HepG2 (cell line): ENCODE results near the gene TTLL1. TPM values are rescaled to one million over a fixed set of nuclear protein-coding genes. Genes with fewer than 3 reads are reported as not detected.

ENCODE experiments used
- ADNP ChIP-seq: sonication (generic); formaldehyde crosslinking; IDR thresholded peaks from 2 replicates; pipeline ENCODE4 v1.4.0; 2020; ENCODE audit warnings: missing genetic modification reagents
- ATF2 ChIP-seq: sonication (generic); formaldehyde crosslinking; IDR thresholded peaks from 2 replicates; pipeline ENCODE4 v1.4.0; 2020; ENCODE audit warnings: missing genetic modification reagents
- BHLHE40 ChIP-seq: IDR thresholded peaks from 2 replicates; pipeline ENCODE4 v1.6.1; 2011; ENCODE audit warnings: low read length, improper control_type of control experiment
- DMAP1 ChIP-seq: IDR thresholded peaks from 2 replicates; pipeline ENCODE4 v1.6.1; 2016
- FOSL2 ChIP-seq: sonication (generic); formaldehyde crosslinking; IDR thresholded peaks from 2 replicates; pipeline ENCODE4 v1.4.0; 2020; ENCODE audit warnings: missing genetic modification reagents
- FOXK1 ChIP-seq: sonication (generic); formaldehyde crosslinking; IDR thresholded peaks from 2 replicates; pipeline ENCODE4 v1.4.0; 2020; ENCODE audit warnings: low read depth, missing genetic modification reagents, borderline replicate concordance
- GTF2F1 ChIP-seq: fragments of 150-350 bp; IDR thresholded peaks from 2 replicates; pipeline ENCODE4 v1.6.1; 2014; ENCODE audit warnings: low read length
- HNRNPK ChIP-seq: fragments of 200-400 bp; formaldehyde crosslinking; IDR thresholded peaks from 2 replicates; pipeline ENCODE4 v1.6.1; 2018; ENCODE audit warnings: low read length, low read depth, moderate library complexity, mild to moderate bottlenecking; ENCODE audit not compliant: poor library complexity, severe bottlenecking
- IRF1 ChIP-seq: sonication (generic); formaldehyde crosslinking; IDR thresholded peaks from 2 replicates; pipeline ENCODE4 v1.4.0; 2020; ENCODE audit warnings: low read depth, mild to moderate bottlenecking, missing genetic modification reagents
- KAT2B ChIP-seq: fragments of 150-350 bp; IDR thresholded peaks from 2 replicates; pipeline ENCODE4 v1.6.1; 2014; ENCODE audit warnings: low read depth, low read length, borderline replicate concordance
- MTF2 ChIP-seq: sonication (generic); formaldehyde crosslinking; IDR thresholded peaks from 2 replicates; pipeline ENCODE4 v1.5.0; 2020; ENCODE audit warnings: missing genetic modification reagents, borderline replicate concordance
- RCOR2 ChIP-seq: IDR thresholded peaks from 2 replicates; pipeline ENCODE4 v1.6.1; 2016; ENCODE audit warnings: missing biosample characterization, missing genetic modification reagents
- ZBTB8A ChIP-seq: sonication (generic); formaldehyde crosslinking; IDR thresholded peaks from 2 replicates; pipeline ENCODE4 v1.4.0; 2020; ENCODE audit warnings: mild to moderate bottlenecking, low read depth, missing genetic modification reagents, borderline replicate concordance
- ZEB1 ChIP-seq: IDR thresholded peaks from 2 replicates; pipeline ENCODE4 v1.6.1; 2012; ENCODE audit warnings: mild to moderate bottlenecking, low read depth, inconsistent platforms; ENCODE audit not compliant: insufficient replicate concordance
- ZFP90 ChIP-seq: sonication (generic); formaldehyde crosslinking; IDR thresholded peaks from 2 replicates; pipeline ENCODE4 v1.8.0; 2022; ENCODE audit warnings: missing genetic modification reagents, mild to moderate bottlenecking, inconsistent platforms, borderline replicate concordance
- ZNF280B ChIP-seq: sonication (generic); formaldehyde crosslinking; IDR thresholded peaks from 2 replicates; pipeline ENCODE4 v1.5.0; 2020; ENCODE audit warnings: missing genetic modification reagents, mild to moderate bottlenecking, borderline replicate concordance
- ZNF318 ChIP-seq: sonication (generic); formaldehyde crosslinking; IDR thresholded peaks from 2 replicates; pipeline ENCODE4 v1.4.0; 2020; ENCODE audit warnings: mild to moderate bottlenecking, missing genetic modification reagents
- ZNF558 ChIP-seq: sonication (generic); formaldehyde crosslinking; IDR thresholded peaks from 2 replicates; pipeline ENCODE4 v1.9.0; 2022; ENCODE audit warnings: mild to moderate bottlenecking, missing genetic modification reagents, borderline replicate concordance
- ZNF614 ChIP-seq: IDR thresholded peaks from 2 replicates; pipeline ENCODE4 v1.6.1; 2018; ENCODE audit warnings: missing biosample characterization, missing genetic modification reagents, inconsistent platforms, borderline replicate concordance
- polyA plus RNA-seq, 8 experiments: library from polyadenylated mRNA; depleted of rRNA in 3 of 8; stranded (reverse) in 7 of 8; unstranded in 1 of 8; fragments of >200 nt; fragmentation: Illumina TruSeq in 4 of 8; extraction: Trizol in 4 of 8; gene quantifications; 2 replicates each; pipeline versions ENCODE4 v1.2.1 to v1.2.3, GENCODE V29; 2011 to 2016; ENCODE audit warnings: low read depth in 4 of 8, missing spikeins in 1 of 8, mixed read lengths in 1 of 8; ENCODE audit not compliant: insufficient read depth in 1 of 8
- total RNA-seq, 5 experiments: library from RNA; depleted of rRNA; stranded (reverse); fragments of >200 nt; fragmentation: Illumina TruSeq; extraction: Trizol; gene quantifications; 2 replicates each; pipeline ENCODE4 v1.2.3, GENCODE V29; 2016; ENCODE audit warnings: low read depth in 1 of 5

The TTLL1 gene
- total and polyA plus RNA-seq, 2 of the 13 experiments (the other 11 are each of a cell fraction or from before 2014, with no cell fraction given): 1.6 to 5.3 TPM

GRCh38 chr22:43018615-43019014 is 70.6 kb downstream of the TTLL1 start (continued):
- TF ChIP-seq ZNF614 (CRISPR knock-in tag): peak; percentile 69; the same call in 1 of the 2 replicates
- TF ChIP-seq ADNP (CRISPR knock-in tag): peak; percentile 74
- TF ChIP-seq ZNF318: no peak
- no peak for TF ChIP-seq ZNF280B (CRISPR knock-in tag)
- TF ChIP-seq FOSL2: peak; percentile 55
- TF ChIP-seq DMAP1 (CRISPR knock-in tag): peak; percentile 48; the same call in 1 of the 2 replicates
- TF ChIP-seq ZFP90 (CRISPR knock-in tag): peak; percentile 84; the same call in 1 of the 2 replicates
- TF ChIP-seq IRF1: no peak
- TF ChIP-seq MTF2 (CRISPR knock-in tag): no peak
- TF ChIP-seq ZEB1: peak; percentile 90
- TF ChIP-seq ZBTB8A (CRISPR knock-in tag): no peak
- TF ChIP-seq KAT2B: no peak
- TF ChIP-seq ATF2: peak; percentile 54; the same call in 1 of the 2 replicates
- TF ChIP-seq HNRNPK: no peak
- no peak for TF ChIP-seq ZNF558 (CRISPR knock-in tag)
- 0 out of 2 replicates have a peak, but pooled peaks have one; percentile 23 for TF ChIP-seq RCOR2 (CRISPR knock-in tag)
- peak; percentile 88; the same call in 1 of the 2 replicates for TF ChIP-seq FOXK1
- no peak for TF ChIP-seq BHLHE40
- TF ChIP-seq GTF2F1: no peak
